MM.1S (cell line): ENCODE data around the gene FOXL1.

Experiments used
- DNase-seq: peaks from one replicate; pipeline ENCODE4 v3.0.0-alpha.2; 2015
- H2AFZ ChIP-seq: fragments of 300-600 bp; sonication (generic); 2 replicates; pipeline ENCODE4 v1.6.0; 2016; ENCODE audit warnings: antibody characterized with exemption, low read length
- H3F3A ChIP-seq: fragments of 300-600 bp; sonication (generic); 2 replicates; pipeline ENCODE4 v1.6.1; 2016; ENCODE audit warnings: mild to moderate bottlenecking, antibody characterized with exemption, low read length, moderate library complexity, mixed read lengths; ENCODE audit not compliant: insufficient read depth
- H3K27ac ChIP-seq: fragments of 300-600 bp; sonication (generic); 2 replicates; pipeline ENCODE4 v1.5.1; 2016; ENCODE audit warnings: mild to moderate bottlenecking, low read length
- H3K27me3 ChIP-seq: fragments of 300-600 bp; sonication (generic); replicated peaks from 2 replicates; pipeline ENCODE4 v1.6.0; 2016; ENCODE audit warnings: low read length; ENCODE audit not compliant: insufficient read depth
- H3K36me3 ChIP-seq: fragments of 300-600 bp; sonication (generic); replicated peaks from 2 replicates; pipeline ENCODE4 v1.6.1; 2016; ENCODE audit warnings: mild to moderate bottlenecking, low read length, mixed read lengths; ENCODE audit not compliant: insufficient read depth
- H3K4me1 ChIP-seq: fragments of 300-600 bp; sonication (generic); 2 replicates; pipeline ENCODE4 v1.6.1; 2016; ENCODE audit warnings: low read length, mixed read lengths
- H3K4me2 ChIP-seq: fragments of 300-600 bp; sonication (generic); 2 replicates; pipeline ENCODE4 v1.6.0; 2016; ENCODE audit warnings: low read depth, low read length
- H3K4me3 ChIP-seq: fragments of 300-600 bp; sonication (generic); 2 replicates; pipeline ENCODE4 v1.5.1; 2016; ENCODE audit warnings: low read length, mixed read lengths
- H3K79me2 ChIP-seq: fragments of 300-600 bp; sonication (generic); 2 replicates; pipeline ENCODE4 v1.6.1; 2016; ENCODE audit warnings: mixed run types, low read length, mixed read lengths
- H3K9ac ChIP-seq: fragments of 300-600 bp; sonication (generic); 2 replicates; pipeline ENCODE4 v1.6.1; 2016; ENCODE audit warnings: low read length, mixed read lengths
- H3K9me2 ChIP-seq: fragments of 300-600 bp; sonication (generic); replicated peaks from 2 replicates; pipeline ENCODE4 v1.6.1; 2016; ENCODE audit warnings: mild to moderate bottlenecking, low read length, mixed read lengths; ENCODE audit not compliant: insufficient read depth
- H3K9me3 ChIP-seq: fragments of 300-600 bp; sonication (generic); replicated peaks from 2 replicates; pipeline ENCODE4 v1.6.1; 2016; ENCODE audit warnings: mild to moderate bottlenecking, low read length, mixed read lengths; ENCODE audit not compliant: insufficient read depth
- H4K20me1 ChIP-seq: fragments of 300-600 bp; sonication (generic); 2 replicates; pipeline ENCODE4 v1.6.1; 2016; ENCODE audit warnings: mild to moderate bottlenecking, low read length, moderate library complexity, mixed read lengths; ENCODE audit not compliant: insufficient read depth
- CTCF ChIP-seq: fragments of 300-600 bp; sonication (generic); IDR thresholded peaks from 2 replicates; pipeline ENCODE4 v1.5.1; 2016; ENCODE audit warnings: antibody characterized with exemption, low read length, mixed read lengths
- EZH2 ChIP-seq: fragments of 300-600 bp; sonication (generic); optimal IDR thresholded peaks from 2 replicates; pipeline ENCODE3; 2017; ENCODE audit warnings: low read depth, mild to moderate bottlenecking, antibody characterized with exemption, low read length, mixed read lengths
- EZH2phosphoT487 ChIP-seq: fragments of 300-600 bp; sonication (generic); IDR thresholded peaks from 2 replicates; pipeline ENCODE4 v1.6.1; 2018; ENCODE audit warnings: antibody characterized with exemption, low read length

Gene FOXL1

GRCh38 chr16:86549076-86549892, 29.1 kb upstream of the FOXL1 start:
- no peaks in the 10 kb centered on the region for H3K27me3 ChIP-seq
- no peaks in the 10 kb centered on the region for H3K9me2 ChIP-seq
- no peak overlapping the region for H3K27ac ChIP-seq
- H3K4me1 ChIP-seq, result no peaks in the 10 kb centered on the region
- H2AFZ ChIP-seq, result no peak overlapping the region
- H3F3A ChIP-seq, result no peaks in the 10 kb centered on the region
- no peaks in the 10 kb centered on the region for H3K79me2 ChIP-seq
- H3K9ac ChIP-seq, result no peak overlapping the region
- no peaks in the 10 kb centered on the region for H4K20me1 ChIP-seq
- H3K4me3 ChIP-seq, result no peak overlapping the region
- no peaks in the 10 kb centered on the region for H3K36me3 ChIP-seq
- no peaks in the 10 kb centered on the region for H3K9me3 ChIP-seq
- DNase-seq, result no peak
- no peak for TF ChIP-seq EZH2phosphoT487
- no peak for TF ChIP-seq EZH2
- TF ChIP-seq CTCF, result no peak
- H3K4me2 ChIP-seq, result no peak overlapping the region

- Histone ChIP-seq H3K9me2 (no peaks in the 10 kb centered on the region), H2AFZ (no peak overlapping the region), H3K4me1 (no peaks in the 10 kb centered on the region), H3K79me2 (0 out of 2 replicates have a peak, but pooled peaks cover 5% of the 10 kb centered on the region), H3K4me2 (no peak overlapping the region), H4K20me1 (no peaks in the 10 kb centered on the region), H3F3A (no peaks in the 10 kb centered on the region), H3K9me3 (no peaks in the 10 kb centered on the region), H3K27me3 (no peaks in the 10 kb centered on the region), H3K9ac (no peak overlapping the region), H3K4me3 (no peak overlapping the region), H3K27ac (no peak overlapping the region), H3K36me3 (no peaks in the 10 kb centered on the region)
- no peak for TF ChIP-seq CTCF
- TF ChIP-seq EZH2, result no peak
- no peak for TF ChIP-seq EZH2phosphoT487
- no peak for DNase-seq
Measured at GRCh38 chr16:86549893-86550190, 28.5 kb upstream of the FOXL1 start.

GRCh38 chr16:86550281-86550680, 28.1 kb upstream of the FOXL1 start:
- Histone ChIP-seq H3K36me3 (no peaks in the 10 kb centered on the region), H4K20me1 (no peaks in the 10 kb centered on the region), H3K27ac (no peak overlapping the region), H3K27me3 (no peaks in the 10 kb centered on the region), H3K9me2 (no peaks in the 10 kb centered on the region), H2AFZ (no peak overlapping the region), H3K9ac (no peak overlapping the region), H3K9me3 (no peaks in the 10 kb centered on the region), H3K79me2 (0 out of 2 replicates have a peak, but pooled peaks cover 6% of the 10 kb centered on the region), H3K4me3 (no peak overlapping the region), H3K4me1 (no peaks in the 10 kb centered on the region), H3F3A (no peaks in the 10 kb centered on the region), H3K4me2 (no peak overlapping the region)
- TF ChIP-seq EZH2 (no peak), CTCF (no peak), EZH2phosphoT487 (no peak)
- DNase-seq, result no peak
